ENCODE results near the gene ZNF764.

Gene ZNF764

GRCh38 chr16:30565526-30565925 is 7.4 kb upstream of the ZNF764 start:
- TF ChIP-seq CTCF (IDR thresholded peaks at IDR 0.05; ENCODE audit: insufficient read depth, low read depth, low read length, missing control alignments): no peak
- DNase-seq (ENCODE audit: low read depth): no peak
- H3K4me3 ChIP-seq (ENCODE audit: low read length): no peak overlapping the region

- no peak for TF ChIP-seq CTCF (IDR thresholded peaks at IDR 0.05; ENCODE audit: insufficient read depth, low read depth, low read length, missing control alignments)
- no peak for DNase-seq (ENCODE audit: low read depth)
- H3K4me3 ChIP-seq (ENCODE audit: low read length): no peak overlapping the region
Observed at GRCh38 chr16:30562021-30562420, 3.8 kb upstream of the ZNF764 start.

GRCh38 chr16:30561089-30561816 is 3.1 kb upstream of the ZNF764 start:
- TF ChIP-seq CTCF (IDR thresholded peaks at IDR 0.05; ENCODE audit: insufficient read depth, low read depth, low read length, missing control alignments): no peak
- H3K4me3 ChIP-seq (ENCODE audit: low read length): peak overlapping the region; percentile 25
- DNase-seq (ENCODE audit: low read depth): no peak

- no peak for DNase-seq (ENCODE audit: low read depth)
- H3K4me3 ChIP-seq (ENCODE audit: low read length): no peak overlapping the region
- TF ChIP-seq CTCF (IDR thresholded peaks at IDR 0.05; ENCODE audit: insufficient read depth, low read depth, low read length, missing control alignments): no peak
Observed at GRCh38 chr16:30559690-30560089, 1.5 kb upstream of the ZNF764 start.

GRCh38 chr16:30558789-30559377 is 709 bp upstream of the ZNF764 start:
- peak overlapping the region; percentile 30 for H3K4me3 ChIP-seq (ENCODE audit: low read length)
- no peak for TF ChIP-seq CTCF (IDR thresholded peaks at IDR 0.05; ENCODE audit: insufficient read depth, low read depth, low read length, missing control alignments)
- DNase-seq (ENCODE audit: low read depth): no peak

- DNase-seq (ENCODE audit: low read depth): no peak
Observed at GRCh38 chr16:30557707-30557956, 542 bp downstream of the ZNF764 start.

More at GRCh38 chr16:30557707-30557956, 542 bp downstream of the ZNF764 start:
- TF ChIP-seq CTCF (IDR thresholded peaks at IDR 0.05; ENCODE audit: insufficient read depth, low read depth, low read length, missing control alignments): no peak
- peak overlapping the region; percentile 73 for H3K4me3 ChIP-seq (ENCODE audit: low read length)
